CD4-positive, alpha-beta T cell treated with Interleukin-21 for 1 hour (primary cell): ENCODE data around the gene FLT1.

Experiments
- DNase-seq: peaks from one replicate; pipeline ENCODE4 v3.0.0-alpha.2; 2020

FLT1 gene

DNA sequence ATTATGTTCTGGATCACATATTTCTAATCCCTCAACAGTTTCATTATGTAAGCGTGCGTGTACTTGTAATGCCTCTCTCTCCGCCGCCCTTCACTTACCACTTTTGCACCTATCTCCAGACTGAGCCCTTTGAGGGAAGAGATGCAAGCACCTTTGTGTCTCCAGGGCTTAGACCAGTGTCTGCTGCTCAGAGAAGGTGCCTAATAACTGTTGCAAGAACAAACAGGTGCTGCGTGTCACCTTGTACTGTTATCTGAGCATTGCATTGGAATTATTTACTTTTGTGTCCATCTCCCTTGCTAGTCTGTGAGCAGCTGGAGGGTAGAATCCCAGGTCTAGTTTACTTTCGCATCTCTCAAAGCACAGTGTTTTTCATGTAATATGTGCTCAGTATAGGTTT is 156.2 kb downstream of the FLT1 start:
- no peak for DNase-seq

DNA sequence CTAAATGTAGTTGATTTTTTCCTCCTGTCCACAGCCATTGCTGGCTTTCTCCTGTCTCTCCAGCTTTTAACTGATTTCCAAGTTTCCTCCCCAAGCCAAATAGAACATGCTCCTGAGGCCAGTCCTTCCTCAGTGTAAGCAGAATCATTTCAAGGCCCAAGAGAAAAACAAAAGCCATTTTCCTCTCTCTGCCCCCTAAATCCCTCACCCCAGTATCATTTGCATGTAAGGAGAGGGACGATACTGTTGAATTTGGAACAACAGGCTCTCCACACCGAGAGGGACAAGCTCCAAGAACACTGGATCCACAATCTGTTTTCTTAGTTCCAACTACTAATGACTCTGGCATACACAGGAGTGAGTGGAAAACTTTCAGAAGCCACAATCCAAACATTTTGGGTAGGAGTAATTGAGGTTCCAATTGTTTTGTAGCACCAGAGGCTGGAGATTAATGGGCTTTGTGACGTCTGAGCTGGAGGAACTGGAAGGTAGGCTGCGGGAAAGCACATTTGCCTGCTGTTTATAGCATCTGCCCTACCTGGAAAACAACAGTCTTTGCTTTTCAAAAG is 156.8 kb downstream of the FLT1 start:
- no peak for DNase-seq

DNA sequence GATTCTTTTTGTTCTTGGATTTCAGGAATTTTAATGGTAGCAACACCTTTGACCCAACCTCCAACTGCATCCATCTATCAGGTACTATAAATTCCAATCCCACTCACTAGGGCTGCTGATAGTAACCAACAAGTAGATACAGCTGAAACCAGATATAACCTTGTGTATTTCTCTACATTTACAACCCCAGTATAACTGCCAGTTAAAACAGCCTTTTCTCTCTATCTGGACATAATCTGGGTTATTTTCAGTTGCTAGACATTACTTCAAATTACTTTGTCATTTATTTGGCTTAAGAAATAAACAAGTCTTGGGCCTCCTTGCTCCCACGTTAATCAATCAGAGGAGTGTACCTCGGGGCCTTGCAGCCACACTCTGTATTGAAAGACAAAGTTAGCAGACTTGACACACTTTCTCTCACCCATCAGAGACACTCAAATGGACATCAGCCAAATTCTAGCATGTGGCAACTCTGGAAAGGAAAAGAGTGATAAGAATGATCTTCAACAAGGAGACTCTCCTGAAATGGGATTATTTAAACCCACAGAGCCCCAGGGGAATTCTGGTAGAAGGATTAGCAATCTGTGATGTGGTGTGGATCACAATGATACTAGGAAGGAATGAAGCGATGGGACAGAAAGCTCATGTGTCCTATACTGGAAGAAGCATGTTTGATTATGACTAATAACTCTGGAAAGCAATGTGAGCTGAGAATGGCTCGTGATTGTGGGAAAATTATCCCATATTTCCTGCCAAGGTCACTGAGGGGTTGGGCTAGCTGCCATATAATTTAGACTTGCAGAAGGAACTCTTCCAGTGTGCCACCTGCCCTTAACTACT is 157.5 kb downstream of the FLT1 start:
- no peak for DNase-seq

DNA sequence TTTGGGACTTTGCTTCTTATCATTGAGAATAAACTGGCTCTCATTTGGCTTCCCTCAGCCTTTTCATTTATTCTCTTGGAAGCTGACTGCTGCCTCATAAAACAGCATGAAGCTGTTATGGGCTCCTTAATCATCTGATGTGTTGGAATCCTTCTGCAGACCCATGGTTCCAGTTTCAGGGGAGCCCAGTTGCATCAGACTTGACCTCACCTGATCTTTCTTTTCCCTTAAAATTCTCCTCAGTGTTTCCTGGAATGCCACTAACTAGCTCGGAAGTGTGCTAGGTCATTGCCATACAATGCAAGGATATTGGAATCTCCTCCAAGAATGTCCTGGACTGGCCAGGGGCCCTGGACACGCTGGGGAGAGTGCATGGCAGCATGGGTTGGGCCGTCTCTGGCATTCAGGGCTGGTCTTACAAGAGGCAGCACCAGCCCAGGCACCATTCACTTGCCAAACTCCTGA is 158.7 kb downstream of the FLT1 start:
- no peak for DNase-seq

DNA sequence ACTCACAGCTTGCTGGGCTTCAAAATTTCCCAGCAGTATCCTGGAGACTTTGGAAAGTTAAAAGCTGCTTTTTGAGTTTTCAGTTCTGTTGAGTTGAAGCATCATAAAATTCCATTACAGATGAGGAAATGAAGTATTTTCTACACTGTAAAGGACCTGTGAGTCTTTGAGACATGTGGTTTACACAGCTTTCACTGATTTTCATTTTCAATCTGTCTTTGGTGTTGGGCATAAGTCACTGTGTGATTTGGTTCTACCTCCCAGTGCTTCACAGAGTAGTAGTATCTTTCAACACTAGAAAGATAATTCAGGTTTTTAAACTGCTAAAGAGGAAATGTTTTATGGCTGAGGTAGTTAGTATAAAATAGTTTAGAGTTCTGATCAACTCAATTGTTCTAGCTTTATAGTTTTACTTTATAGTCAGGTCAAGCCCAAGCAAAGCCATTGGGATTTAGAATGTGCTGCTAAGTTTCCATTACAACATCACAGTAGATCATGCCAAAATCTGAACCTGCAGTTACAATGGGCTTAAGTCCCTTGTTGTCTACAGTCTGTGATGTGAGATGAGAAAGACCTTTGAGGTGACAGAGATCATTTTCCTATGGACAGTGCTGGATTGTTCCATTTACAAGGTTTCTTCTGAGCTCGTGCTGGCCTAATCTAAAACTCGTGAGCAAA is 161.6 kb downstream of the FLT1 start:
- no peak for DNase-seq

DNA sequence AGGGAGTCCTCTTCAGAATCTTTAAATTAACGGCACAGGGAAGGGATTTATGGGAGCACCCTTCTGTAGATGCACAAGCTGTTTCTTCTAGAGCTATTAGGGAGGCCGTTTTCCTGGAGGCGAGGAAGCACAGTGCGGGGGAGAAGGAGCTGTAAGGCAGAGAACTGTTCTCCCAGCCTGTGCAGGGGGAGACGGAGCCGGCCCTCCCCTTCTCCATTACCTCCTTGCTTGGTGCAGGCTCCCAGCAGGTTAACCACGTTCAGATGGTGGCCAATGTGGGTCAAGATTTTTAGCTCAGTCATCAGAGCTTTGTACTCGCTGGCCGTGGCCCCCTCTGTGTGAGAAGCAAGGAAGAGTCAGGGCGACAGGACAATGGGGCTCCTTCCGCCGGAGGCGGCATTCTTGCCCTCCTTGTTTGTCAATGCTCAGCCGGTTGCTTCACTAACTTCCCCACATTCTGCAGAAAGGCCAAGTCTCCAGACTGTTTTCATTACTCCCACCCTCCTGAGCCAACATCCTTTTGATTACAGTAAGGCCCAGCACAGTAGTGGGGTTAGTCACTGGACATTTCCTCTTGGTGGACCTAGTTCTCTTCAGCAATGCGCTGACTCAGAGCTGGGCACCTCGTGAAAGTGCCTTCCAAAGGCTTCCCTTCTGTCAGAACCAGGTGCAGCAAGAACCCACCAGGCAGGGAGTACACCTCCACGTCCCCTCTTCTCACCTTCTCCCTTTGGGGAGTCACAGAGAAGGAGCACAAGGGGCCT is 165.4 kb downstream of the FLT1 start:
- no peak for DNase-seq

DNA sequence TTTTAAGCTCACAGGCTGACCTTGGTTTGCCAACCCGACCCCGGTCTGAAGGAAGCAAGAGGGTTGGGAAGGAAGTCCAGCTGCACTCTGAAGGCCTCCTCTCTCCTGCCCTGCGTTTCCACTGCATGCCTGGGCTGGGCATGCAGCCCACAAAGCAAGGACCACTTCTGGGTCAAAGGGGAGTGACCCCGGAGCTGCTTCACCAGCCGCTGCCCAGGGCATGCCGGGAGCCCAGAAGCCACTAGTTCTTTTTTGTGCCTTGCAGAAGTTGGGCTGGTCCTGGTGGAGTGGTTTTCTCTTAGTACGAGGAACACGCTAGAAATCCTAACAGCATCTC is 166.7 kb downstream of the FLT1 start:
- no peak for DNase-seq

DNA sequence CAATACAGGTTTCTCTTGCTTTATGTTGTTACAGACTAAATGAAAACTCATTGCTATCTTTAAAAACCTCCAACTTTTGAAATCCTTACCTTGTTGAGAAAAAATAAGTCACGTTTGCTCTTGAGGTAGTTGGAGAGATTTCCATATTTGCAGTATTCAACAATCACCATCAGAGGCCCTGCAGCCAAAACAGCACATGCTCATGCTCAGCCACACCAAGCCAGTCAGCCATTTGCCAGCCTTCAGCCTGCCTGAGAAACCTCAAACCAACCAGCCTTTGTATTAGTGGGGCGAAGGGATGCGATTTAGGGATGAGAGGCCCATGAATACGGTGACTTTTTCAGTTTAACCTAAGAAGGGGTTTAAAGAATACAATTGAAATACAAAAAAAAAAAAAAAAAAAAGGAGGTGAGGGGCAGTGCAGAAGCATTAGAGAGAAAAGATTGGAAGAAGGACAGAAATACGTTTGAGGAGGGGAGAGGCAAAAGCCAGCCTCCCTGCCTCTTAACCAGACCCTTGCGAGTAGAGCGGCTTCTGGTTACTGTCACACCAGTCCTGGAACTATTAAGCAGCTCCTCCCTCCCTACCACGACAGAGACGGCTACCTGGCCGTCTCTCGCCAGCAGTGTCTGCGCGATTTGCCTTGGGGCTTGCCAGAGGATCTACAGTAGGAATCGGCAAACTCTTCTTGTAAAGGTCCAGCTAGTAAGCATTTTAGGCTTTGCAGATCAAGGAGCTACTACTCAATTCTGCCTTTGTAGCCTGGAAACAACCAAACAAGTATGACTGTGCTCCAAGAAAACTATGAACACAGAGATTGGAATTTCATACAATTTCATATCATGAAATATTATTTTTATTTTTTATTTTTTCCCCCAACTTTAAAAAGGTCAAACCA is 167.3 kb downstream of the FLT1 start:
- DNase-seq: no peak

DNA sequence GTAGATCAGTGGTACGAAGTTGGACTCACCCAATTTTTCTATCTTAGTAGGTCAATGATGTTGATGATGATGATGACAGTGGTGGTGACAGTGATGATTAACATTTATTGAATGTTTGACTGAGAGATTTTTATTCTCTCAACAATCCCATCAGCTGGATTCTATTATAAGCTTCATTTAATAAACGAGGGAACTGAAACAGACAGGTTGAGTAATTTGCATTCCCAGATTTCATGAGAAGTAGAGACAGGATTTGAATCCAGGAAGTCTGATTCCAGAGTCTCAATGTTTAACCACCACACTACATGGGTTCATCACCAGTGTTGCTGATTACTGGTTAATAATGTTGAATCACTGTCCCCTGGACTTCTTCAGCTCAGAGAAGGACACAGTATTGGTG is 168.9 kb downstream of the FLT1 start:
- DNase-seq: no peak

DNA sequence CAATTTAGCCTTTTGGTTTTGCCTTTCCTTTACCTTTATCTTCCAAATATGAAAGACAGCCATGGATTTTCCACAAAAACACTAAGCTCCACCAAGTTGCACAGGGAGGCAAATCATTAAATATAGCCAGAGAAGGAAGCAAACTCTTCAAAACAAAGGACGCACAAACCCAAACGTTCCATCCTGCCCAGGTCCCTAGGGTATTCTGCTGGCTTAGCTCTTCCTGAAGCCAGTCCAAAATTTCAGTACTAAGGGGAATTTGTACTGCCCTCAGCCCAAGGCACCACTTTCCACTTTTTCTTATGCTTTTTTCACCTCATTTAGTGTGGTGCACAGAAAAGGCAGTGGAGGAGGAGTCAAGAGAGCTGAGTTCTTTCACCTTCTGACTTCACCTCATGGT is 169.9 kb downstream of the FLT1 start:
- no peak for DNase-seq

DNA sequence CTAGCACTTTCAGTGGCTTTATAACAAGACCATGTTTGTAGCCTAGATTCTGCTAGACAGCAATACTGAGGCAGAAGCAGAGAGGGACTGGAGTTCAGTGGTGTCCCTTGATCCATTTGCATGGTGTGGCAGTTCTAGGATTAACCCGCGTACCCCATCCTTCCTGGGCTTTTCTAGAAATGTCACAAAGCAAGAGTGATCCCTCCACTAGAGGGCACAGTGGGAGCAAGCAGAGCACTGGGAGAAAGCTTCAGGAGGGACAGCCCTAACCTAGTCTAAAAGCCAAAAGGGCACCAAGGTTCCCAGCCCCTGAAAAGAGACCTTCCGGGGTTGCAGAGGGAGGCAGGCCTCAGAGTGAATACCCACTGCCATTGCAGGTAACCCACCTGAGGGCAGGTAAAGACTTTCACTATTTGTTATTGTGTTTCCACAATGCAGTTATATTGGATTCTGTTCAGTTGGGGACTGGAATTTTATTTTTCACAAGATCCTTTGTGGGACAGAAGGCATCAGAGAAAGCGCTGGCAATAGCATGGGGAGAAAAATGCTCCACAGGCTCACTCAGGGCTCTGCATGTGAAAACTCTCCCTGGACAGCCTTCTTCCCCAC is 170.6 kb downstream of the FLT1 start:
- peak; percentile 53 for DNase-seq

DNA sequence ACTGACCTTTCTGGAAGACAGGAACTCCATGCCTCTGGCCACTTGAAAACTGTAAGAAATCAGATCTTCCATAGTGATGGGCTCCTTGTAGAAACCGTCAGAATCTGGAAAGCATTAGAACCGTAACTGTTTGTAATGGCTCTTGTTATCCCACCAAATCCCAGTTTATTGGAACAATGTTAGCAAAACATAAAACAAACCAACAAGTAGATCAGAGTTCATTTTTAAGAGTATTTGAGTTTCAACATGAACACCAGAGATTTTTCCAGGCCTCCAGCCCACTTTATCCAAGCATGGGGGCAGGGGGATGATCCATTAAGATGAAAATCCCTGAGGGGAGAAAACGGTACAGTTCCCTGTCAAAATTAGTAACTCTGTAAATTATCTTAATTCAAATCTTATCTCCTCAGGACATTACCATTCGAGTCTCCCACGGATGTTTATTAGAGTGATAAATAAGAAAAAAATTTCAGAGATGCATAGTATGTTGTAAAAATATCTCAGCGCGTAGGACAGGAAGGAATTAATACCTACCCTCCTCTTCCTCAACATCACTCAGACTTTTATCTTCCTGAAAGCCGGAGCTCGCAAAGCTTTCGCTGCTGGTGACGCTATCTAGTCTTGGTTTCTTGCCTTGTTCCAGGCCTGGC is 172.5 kb downstream of the FLT1 start:
- no peak for DNase-seq

DNA sequence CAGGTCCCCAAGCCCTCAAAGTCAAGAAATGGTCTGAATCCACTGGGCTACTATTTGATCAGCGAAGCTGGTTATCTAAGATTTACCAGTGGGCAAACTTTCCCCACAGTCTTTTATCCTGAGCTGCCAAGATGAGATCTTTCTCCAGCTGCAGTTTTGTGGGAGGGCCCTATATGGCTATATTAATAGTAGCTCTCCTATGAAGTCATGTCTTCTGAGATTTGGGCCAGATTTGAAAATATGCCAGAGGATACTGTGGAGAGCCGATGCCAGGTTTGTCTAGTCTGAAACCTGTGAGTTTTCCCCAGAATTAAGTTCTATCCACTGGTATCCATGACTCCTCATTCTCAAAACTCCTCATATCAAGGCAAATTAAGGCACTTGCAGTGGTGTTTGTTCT is 173.2 kb downstream of the FLT1 start:
- no peak for DNase-seq

DNA sequence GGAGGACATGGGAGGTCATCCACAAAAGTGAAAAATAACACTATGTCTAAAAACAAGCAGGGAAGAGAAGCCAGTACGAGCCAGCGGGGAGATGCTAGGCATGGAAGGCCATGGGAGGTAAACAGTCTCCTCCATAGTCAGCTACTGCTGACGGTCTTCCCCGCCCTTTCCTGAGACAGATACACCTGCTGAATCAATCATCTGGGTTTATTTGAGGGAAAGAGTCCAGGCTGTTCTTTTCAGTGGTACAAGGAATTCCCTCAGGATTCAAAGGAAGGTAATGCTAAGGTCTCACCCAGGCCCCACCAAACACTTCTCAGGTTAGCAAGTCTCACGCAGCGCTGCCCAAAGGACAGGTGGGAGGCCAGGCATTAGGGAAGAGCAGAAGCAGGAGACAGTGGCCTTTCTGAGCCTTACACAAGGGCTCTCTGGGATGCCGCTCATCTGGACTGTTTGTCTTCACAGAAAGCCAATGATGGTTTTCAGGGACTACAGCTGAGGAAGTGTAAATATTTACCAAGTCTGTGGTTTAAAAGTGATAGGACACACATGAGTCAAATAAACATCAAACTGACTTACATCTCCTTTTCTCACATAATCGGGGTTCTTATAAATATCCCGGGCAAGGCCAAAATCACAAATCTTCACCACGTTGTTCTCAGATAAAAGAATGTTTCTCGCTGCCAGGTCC is 173.9 kb downstream of the FLT1 start:
- DNase-seq: no peak

DNA sequence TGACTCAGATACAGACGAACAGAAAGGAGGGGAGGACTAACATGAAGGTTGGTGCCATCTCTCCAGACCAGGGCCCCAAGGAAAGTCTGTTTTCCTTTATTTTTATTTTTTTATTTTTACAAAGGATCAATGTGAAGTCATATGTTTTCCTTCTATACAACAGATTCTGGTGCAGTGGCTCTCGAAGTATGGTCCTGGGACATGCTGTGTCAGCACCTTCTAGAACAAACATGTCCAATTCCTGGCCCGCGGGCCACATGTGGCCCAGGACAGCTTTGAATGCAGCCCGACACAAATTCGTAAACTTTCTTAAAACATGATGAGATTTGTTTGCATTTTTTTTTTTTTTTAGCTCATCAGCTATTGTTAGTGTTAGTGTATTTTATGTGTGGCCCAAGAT is 174.7 kb downstream of the FLT1 start:
- DNase-seq: no peak

DNA sequence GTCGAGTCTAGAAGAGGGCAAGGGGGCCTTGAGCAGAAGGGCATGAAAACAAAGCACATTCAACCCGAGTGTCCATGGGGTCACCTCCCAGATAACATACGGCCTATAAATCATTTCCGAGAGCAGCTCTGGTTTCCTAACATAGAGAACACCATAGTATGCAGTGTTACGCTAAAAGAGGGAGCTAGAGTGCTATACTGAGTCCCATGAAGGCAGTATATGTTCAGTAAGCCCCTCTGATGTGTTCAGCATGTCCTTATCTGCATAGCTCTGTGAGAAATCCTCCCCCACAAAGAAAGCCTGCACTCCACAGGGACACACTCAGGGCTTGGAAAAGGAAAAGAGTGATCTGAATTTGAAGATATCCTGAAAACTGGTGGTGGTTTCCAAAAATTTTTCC is 175.4 kb downstream of the FLT1 start:
- DNase-seq: no peak

DNA sequence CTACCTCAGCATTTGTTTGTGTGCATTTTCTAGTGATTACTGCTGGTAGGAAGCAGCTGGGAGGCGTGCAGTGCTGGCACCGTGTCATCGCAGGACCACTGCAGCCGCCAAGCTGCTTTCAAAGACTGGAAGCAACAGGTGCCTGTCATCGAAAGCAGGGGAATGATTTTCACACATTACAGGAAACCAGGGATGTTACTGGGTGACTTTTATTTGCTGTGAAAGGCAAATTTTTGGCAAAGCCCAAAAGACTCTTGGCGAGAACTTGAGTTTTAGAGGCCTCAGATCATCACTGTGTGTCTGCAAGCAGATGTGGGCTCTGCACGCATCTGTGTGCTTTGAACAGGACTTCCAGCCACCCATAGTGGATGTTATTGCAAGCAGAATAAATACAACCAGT is 176.4 kb downstream of the FLT1 start:
- DNase-seq: no peak

DNA sequence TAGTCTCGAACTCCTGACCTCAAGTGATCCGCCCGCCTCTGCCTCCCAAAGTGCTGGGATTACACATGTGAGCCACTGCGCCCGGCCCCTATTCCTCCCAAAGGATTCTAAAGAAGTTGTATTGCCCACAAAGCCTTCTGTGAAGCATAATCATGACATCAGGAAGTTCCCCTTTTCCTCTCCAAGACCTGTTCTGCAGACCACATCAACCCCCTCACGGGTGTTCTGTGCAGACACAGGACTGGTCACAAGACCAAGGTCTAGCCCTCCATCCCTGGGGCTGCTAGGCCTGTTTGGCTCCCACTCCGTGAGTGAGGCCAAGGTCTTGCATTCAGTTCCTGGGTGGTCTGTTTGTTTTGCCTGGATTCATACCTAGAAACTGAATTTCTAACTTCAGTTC is 178.1 kb downstream of the FLT1 start:
- DNase-seq: no peak

DNA sequence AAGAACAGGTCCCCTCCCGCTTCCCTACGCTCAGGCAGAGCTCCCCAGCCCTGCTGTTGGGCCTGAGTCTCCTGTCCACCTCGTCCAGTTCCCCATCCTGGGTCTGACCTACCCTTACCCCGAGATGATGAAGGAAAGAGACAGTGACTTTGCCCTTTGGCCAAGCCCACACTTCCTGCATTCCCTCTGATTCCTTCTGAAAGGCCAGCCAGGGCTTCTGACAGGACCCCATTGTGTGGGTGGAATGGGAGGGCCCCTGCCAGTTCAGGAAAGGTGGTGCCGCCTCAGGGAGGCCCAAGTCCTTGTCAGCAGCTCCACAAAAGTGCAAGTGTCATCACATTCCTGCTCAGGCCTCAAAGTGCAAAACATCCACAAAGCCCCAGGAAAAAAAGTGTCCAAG is 178.8 kb downstream of the FLT1 start:
- no peak for DNase-seq

DNA sequence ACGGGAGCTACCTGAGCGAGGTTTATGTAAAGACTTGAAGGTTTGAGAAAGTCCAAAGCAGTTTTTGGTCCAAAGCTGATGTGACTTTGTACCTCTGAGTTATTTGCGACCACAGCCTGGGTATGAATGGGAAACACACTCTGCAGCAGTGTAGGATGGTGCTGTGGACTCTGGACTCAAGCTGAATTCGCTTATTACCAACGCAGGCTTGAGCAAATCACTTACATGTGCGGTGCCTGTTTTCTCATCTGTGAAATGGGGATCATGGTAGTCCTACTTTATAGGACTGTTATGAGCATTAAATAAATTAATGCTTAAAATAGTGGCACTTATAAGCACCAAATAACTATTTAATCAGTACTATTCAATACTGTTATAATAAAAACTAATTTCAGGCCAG is 180.0 kb downstream of the FLT1 start:
- no peak for DNase-seq

DNA sequence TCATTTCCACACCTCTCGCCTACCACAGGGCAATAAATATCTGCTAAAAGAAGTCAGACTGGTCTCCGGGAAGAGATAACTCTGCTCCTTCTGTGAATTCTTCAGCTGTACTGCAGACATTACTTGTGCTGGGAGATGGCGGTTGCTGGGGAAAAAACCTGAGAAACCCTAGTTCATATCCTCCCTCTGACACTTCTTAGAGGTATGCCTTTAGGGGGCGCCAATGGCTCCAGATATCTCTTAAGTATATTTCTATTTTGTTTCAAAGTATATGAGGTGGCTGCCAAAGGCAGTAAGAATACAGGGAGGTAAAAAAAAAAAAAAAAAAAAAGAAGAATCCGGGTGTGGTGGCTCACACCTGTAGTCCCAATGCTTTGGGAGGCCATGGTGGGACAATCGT is 181.3 kb downstream of the FLT1 start:
- no peak for DNase-seq
